ENCODE results near the gene CTTN.
A peak's percentile ranks its signal among the peaks of the same experiment; 100 is the strongest.

Gene CTTN

DNA sequence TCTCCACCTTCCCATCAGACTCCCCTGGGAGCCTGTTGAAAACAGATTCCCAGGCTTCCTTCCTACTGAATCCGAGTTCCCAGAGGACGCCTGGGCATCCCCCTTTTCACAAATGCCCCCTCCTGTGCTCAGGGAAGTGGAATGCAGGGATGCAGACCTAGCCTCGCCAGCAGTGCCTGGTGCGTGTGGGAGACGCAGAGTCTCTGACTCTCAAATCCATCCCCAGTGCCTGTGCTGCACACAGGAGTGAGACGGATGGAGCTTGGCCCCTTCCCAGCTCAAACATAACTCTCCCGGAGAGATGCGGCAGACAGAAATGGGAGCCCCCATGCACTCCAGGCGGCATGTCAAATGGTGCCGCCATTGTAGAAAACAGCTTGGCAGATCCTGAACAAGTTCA is 62.6 kb downstream of the CTTN start:
- DNase-seq (ENCODE audit: low read depth): no peak
- no peak overlapping the region for H3K4me3 ChIP-seq (ENCODE audit: low read length)
- TF ChIP-seq, protein P1, sequence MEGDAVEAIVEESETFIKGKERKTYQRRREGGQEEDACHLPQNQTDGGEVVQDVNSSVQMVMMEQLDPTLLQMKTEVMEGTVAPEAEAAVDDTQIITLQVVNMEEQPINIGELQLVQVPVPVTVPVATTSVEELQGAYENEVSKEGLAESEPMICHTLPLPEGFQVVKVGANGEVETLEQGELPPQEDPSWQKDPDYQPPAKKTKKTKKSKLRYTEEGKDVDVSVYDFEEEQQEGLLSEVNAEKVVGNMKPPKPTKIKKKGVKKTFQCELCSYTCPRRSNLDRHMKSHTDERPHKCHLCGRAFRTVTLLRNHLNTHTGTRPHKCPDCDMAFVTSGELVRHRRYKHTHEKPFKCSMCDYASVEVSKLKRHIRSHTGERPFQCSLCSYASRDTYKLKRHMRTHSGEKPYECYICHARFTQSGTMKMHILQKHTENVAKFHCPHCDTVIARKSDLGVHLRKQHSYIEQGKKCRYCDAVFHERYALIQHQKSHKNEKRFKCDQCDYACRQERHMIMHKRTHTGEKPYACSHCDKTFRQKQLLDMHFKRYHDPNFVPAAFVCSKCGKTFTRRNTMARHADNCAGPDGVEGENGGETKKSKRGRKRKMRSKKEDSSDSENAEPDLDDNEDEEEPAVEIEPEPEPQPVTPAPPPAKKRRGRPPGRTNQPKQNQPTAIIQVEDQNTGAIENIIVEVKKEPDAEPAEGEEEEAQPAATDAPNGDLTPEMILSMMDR (IDR thresholded peaks at IDR 0.05; ENCODE audit: insufficient read depth, low read depth, low read length, missing control alignments): no peak

DNA sequence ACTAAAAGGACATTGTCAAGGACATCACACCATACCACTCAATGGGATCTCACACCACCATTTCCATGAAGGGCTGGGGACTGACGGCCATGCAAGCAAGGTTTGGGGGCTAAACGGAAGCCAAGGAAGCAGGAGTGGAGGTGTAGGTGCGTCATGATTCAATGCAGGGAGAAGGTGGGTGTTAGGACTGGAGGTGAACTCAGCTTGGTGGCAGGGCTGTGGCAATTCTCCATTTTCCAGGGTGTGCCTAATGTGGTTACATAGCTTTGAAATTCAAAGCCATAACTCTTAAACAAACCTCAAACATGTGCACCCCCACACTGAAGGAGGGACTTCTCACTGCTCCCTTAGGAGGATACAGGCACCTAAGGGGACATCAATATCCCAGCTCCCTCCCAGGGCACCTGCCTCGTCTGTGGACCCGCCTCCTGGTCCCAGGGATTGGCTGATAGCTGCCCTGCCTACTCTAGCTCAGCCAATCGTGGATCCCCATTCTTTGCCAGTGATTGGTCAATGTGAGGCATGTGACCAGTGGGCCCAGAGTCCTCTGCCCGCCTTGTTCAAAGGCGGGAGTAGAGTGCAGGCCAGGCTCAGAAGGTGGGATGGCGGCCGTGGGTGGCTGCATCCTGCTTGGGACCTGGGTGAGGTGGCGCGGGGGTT is 64.6 kb downstream of the CTTN start:
- no peak for DNase-seq (ENCODE audit: low read depth)
- no peak overlapping the region for H3K4me3 ChIP-seq (ENCODE audit: low read length)
- TF ChIP-seq, protein P1 (IDR thresholded peaks at IDR 0.05; ENCODE audit: insufficient read depth, low read depth, low read length, missing control alignments): no peak

DNA sequence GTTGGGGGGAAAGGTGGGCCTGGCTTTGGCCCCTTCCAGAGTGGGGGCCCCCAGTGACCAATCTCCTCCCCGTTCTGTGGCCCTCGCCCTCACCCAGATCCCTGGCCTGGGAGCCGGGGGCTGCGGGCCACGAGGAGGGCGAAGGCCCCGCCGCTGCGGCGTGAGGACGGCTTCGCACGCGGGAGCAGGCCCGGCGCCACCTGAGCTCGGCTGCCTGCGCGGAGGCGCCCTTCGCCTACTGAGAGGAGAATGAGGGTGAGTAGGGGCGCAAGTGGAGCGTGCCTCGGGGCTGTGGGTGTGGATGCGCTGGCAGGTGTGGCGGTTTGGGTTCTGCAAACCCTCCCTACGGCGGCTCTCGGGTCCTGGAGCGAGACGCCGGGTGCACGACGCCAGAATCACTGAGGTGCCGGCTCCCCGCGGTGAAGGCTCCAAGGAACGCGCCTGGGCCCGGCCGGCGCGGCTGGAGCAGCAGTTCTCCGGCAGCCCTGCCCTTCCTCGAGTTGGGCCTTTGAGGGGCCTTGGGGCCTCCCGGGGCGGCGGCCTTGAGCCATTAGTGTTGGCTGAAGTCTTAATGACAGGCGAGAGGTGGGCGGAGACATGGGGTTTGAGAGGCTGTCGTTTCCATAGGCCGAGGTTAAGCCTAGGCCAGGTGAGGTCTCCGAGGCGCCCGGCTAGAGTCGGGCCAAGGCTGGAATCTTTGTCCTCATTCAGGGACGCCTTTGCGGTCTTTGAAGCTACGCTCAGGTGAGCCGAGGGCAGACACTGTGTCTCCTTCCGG is 65.3 kb downstream of the CTTN start:
- no peak for DNase-seq (ENCODE audit: low read depth)
- no peak overlapping the region for H3K4me3 ChIP-seq (ENCODE audit: low read length)
- TF ChIP-seq, protein P1 (IDR thresholded peaks at IDR 0.05; ENCODE audit: insufficient read depth, low read depth, low read length, missing control alignments): no peak

DNA sequence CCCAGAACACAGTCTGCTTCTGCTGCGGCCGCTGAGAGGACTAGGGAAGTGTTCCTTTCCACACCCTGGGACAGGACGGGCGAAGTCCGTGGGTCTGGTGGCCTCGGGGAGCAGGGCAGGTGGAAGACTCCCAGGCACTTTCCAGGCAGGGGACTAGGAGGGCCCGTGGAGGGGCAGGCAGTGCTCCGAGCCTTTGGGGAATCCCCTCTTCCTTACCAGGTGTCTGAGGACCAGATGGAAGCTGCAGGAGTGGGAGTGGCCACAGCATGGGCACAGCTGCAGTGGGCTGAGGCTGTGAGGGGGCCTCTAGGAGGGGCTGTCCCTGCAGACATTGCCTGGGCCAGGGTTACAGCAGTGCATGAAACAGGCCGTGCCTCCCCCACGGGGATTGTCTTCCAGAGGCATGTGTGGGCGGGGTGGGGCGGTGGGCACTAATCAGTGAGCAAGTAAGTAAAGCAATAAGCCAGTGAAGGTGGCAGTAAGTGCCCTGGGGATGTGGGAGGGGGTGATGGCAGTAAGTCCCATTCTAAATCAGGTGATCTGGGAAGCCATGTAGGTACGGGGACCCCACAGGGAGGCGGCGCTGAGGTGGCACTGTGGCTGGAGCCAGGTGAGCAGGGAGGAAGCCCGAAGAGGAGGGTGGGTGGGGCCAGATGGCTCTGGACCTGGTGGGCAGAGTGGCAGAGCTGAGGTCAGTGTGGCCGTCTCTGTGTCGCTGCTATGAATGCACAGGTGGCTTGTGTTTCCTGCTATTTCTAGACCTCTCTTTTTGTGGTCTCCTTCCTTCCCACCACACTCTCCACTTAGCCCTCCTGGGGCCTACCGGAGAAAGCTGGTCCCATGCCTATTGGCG is 66.4 kb downstream of the CTTN start:
- H3K4me3 ChIP-seq (ENCODE audit: low read length): no peak overlapping the region
- TF ChIP-seq, protein P1 (IDR thresholded peaks at IDR 0.05; ENCODE audit: insufficient read depth, low read depth, low read length, missing control alignments): no peak
- DNase-seq (ENCODE audit: low read depth): no peak

DNA sequence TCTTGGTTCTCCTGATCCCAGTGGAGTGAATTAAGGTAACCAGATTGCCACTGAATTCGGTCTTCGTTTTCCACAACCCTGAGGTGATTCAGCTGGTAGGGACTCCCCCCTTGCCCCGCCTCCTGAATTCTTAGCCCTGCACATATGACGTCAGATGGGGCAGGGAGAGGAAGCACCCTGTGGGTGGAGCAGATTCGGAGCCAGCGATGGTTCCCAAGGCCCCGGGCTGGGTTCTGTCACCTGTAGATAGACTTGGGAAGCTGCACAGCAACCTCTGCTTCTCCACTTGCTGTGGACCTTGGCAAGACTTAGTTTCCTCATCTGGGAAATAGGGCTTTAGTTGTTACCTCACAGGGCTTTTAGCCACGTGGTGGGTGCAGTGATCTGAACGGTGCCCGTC is 67.8 kb downstream of the CTTN start:
- TF ChIP-seq, protein P1 (IDR thresholded peaks at IDR 0.05; ENCODE audit: insufficient read depth, low read depth, low read length, missing control alignments): no peak
- DNase-seq (ENCODE audit: low read depth): peak; percentile 37
- H3K4me3 ChIP-seq (ENCODE audit: low read length): no peak overlapping the region

DNA sequence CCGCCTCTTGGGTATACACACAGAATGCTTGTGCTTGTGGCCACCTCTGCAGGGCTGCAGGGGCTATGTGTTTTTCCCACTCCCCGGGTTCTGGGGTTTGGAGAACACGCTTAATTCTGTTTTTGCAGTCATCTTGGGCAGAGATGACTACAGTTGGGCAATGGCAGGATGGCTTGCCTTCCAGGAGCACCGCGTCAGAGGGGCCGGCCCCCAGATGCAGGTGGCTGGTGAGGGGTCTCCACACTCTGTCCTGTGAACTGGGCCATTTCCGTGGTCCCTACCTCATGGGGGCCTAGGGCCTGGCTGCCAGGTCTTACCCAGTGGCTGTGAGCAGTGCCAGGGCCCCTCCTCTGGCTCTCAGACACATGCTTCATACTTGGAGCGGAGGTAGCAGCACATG is 68.3 kb downstream of the CTTN start:
- no peak for DNase-seq (ENCODE audit: low read depth)
- TF ChIP-seq, protein P1 (IDR thresholded peaks at IDR 0.05; ENCODE audit: insufficient read depth, low read depth, low read length, missing control alignments): no peak
- no peak overlapping the region for H3K4me3 ChIP-seq (ENCODE audit: low read length)

Data from epithelial cell of esophagus (primary cell).